Glutamatergic neuron (in vitro differentiated cells): Measurements from ENCODE around the gene DAZAP1. TPM values are rescaled to one million over a fixed set of nuclear protein-coding genes. Genes with fewer than 3 reads are reported as not detected.
A peak's percentile ranks its signal among the peaks of the same experiment; 100 is the strongest.

Experiments
- DNase-seq: peaks from one replicate; pipeline ENCODE4 v3.0.0; 2022
- H3K27ac Mint-ChIP-seq: one replicate; pipeline ENCODE4 v1.8.0; 2020; ENCODE audit warnings: mild to moderate bottlenecking, mixed read lengths, inconsistent platforms; ENCODE audit not compliant: unreplicated experiment
- H3K27me3 Mint-ChIP-seq: one replicate; pipeline ENCODE4 v1.8.0; 2020; ENCODE audit warnings: mild to moderate bottlenecking, moderate library complexity, mixed read lengths, inconsistent platforms; ENCODE audit not compliant: unreplicated experiment
- H3K36me3 Mint-ChIP-seq: one replicate; pipeline ENCODE4 v1.8.0; 2020; ENCODE audit warnings: mild to moderate bottlenecking, mixed read lengths, inconsistent platforms; ENCODE audit not compliant: unreplicated experiment
- H3K4me1 Mint-ChIP-seq: one replicate; pipeline ENCODE4 v1.8.0; 2020; ENCODE audit warnings: mild to moderate bottlenecking, low read depth, mixed read lengths, inconsistent platforms; ENCODE audit not compliant: unreplicated experiment
- H3K4me3 Mint-ChIP-seq: one replicate; pipeline ENCODE4 v1.8.0; 2020; ENCODE audit warnings: mild to moderate bottlenecking, mixed read lengths, inconsistent platforms; ENCODE audit not compliant: unreplicated experiment
- H3K9me3 Mint-ChIP-seq: one replicate; pipeline ENCODE4 v1.8.0; 2020; ENCODE audit warnings: mild to moderate bottlenecking, moderate library complexity, mixed read lengths, inconsistent platforms; ENCODE audit not compliant: unreplicated experiment
- total RNA-seq: library from RNA; stranded (reverse); fragmentation: NEBNext Ultra II Directional; extraction: Animal tissue kit (Norgen Biotek cat#: 25700); gene quantifications from one replicate; pipeline ENCODE4 v1.2.1, GENCODE V29; 2021; ENCODE audit not compliant: unreplicated experiment
- TF ChIP-seq, protein P1 (sequence below): fragments of 200-600 bp; sonication (generic); IDR thresholded peaks from one replicate; pipeline ENCODE4 v1.5.0; 2021; ENCODE audit not compliant: partially characterized antibody, unreplicated experiment

DAZAP1 gene
- total RNA-seq, 1 donor from 2014 or later = 135 TPM

DNA sequence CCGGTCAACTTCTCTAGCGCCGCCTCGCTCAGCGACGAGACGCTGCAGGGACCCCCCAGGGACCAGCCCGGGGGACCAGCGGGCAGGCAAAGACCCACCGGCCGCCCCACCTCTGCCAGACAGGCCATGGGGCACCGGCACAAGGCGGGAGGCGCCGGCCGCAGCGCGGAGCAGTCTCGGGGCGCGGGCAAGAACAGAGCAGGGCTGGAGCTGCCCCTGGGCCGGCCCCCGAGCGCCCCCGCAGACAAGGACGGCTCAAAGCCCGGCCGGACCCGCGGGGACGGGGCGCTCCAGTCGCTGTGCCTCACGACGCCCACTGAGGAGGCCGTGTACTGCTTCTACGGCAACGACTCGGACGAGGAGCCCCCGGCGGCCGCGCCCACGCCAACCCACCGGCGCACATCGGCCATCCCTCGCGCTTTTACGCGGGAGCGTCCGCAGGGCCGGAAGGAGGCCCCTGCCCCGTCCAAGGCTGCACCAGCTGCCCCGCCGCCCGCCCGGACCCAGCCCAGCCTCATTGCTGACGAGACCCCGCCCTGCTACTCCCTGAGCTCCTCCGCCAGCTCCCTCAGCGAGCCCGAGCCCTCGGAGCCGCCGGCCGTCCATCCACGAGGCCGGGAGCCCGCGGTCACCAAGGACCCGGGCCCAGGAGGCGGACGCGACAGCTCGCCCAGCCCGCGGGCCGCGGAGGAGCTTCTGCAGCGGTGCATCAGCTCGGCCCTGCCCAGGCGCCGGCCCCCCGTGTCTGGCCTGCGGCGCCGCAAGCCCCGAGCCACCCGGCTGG lies 60.3 kb downstream of the DAZAP1 start:
- H3K27ac Mint-ChIP-seq = no peak overlapping the region
- DNase-seq = peak; percentile 56
- H3K9me3 Mint-ChIP-seq = peaks cover 16% of the 10 kb centered on the region
- no peaks in the 10 kb centered on the region for H3K4me1 Mint-ChIP-seq
- H3K4me3 Mint-ChIP-seq = no peak overlapping the region
- H3K36me3 Mint-ChIP-seq = no peaks in the 10 kb centered on the region
- TF ChIP-seq, protein P1, sequence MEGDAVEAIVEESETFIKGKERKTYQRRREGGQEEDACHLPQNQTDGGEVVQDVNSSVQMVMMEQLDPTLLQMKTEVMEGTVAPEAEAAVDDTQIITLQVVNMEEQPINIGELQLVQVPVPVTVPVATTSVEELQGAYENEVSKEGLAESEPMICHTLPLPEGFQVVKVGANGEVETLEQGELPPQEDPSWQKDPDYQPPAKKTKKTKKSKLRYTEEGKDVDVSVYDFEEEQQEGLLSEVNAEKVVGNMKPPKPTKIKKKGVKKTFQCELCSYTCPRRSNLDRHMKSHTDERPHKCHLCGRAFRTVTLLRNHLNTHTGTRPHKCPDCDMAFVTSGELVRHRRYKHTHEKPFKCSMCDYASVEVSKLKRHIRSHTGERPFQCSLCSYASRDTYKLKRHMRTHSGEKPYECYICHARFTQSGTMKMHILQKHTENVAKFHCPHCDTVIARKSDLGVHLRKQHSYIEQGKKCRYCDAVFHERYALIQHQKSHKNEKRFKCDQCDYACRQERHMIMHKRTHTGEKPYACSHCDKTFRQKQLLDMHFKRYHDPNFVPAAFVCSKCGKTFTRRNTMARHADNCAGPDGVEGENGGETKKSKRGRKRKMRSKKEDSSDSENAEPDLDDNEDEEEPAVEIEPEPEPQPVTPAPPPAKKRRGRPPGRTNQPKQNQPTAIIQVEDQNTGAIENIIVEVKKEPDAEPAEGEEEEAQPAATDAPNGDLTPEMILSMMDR = no peak
- H3K27me3 Mint-ChIP-seq = peaks cover 21% of the 10 kb centered on the region

DNA sequence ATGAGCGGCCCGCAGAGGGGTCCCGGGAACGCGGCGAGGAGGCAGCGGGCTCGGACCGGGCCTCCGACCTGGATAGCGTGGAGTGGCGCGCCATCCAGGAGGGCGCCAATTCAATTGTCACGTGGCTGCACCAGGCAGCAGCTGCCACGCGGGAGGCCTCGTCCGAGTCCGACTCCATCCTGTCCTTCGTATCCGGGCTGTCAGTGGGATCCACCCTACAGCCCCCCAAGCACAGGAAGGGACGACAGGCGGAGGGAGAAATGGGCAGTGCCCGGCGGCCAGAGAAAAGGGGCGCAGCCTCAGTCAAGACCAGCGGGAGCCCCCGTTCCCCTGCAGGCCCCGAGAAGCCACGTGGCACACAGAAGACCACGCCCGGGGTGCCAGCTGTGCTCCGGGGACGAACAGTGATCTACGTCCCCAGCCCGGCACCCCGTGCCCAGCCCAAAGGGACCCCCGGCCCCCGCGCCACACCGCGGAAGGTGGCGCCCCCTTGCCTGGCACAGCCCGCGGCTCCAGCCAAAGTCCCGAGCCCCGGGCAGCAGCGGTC lies 61.0 kb downstream of the DAZAP1 start:
- TF ChIP-seq, protein P1 = no peak
- Mint-ChIP-seq H3K4me1 (peaks cover 6% of the 10 kb centered on the region), H3K27ac (peak overlapping the region; percentile 55), H3K27me3 (peaks cover 28% of the 10 kb centered on the region), H3K36me3 (no peaks in the 10 kb centered on the region), H3K4me3 (no peak overlapping the region), H3K9me3 (peaks cover 23% of the 10 kb centered on the region)
- DNase-seq = no peak

DNA sequence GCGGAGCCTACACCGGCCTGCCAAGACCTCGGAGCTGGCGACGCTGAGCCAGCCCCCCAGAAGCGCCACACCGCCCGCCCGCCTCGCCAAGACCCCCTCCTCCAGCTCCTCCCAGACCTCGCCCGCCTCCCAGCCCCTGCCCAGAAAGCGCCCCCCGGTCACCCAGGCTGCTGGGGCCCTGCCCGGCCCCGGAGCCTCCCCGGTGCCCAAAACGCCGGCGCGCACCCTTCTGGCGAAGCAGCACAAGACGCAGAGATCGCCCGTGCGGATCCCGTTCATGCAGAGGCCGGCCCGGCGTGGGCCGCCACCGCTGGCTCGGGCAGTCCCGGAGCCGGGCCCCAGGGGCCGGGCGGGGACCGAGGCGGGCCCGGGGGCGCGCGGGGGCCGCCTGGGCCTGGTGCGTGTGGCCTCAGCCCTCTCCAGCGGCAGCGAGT lies 61.5 kb downstream of the DAZAP1 start:
- H3K4me1 Mint-ChIP-seq = peaks cover 7% of the 10 kb centered on the region
- no peak overlapping the region for H3K4me3 Mint-ChIP-seq
- peak; percentile 55 for DNase-seq
- peaks cover 31% of the 10 kb centered on the region for H3K27me3 Mint-ChIP-seq
- H3K9me3 Mint-ChIP-seq = peaks cover 26% of the 10 kb centered on the region
- no peak overlapping the region for H3K27ac Mint-ChIP-seq
- no peaks in the 10 kb centered on the region for H3K36me3 Mint-ChIP-seq
- TF ChIP-seq, protein P1 = no peak

DNA sequence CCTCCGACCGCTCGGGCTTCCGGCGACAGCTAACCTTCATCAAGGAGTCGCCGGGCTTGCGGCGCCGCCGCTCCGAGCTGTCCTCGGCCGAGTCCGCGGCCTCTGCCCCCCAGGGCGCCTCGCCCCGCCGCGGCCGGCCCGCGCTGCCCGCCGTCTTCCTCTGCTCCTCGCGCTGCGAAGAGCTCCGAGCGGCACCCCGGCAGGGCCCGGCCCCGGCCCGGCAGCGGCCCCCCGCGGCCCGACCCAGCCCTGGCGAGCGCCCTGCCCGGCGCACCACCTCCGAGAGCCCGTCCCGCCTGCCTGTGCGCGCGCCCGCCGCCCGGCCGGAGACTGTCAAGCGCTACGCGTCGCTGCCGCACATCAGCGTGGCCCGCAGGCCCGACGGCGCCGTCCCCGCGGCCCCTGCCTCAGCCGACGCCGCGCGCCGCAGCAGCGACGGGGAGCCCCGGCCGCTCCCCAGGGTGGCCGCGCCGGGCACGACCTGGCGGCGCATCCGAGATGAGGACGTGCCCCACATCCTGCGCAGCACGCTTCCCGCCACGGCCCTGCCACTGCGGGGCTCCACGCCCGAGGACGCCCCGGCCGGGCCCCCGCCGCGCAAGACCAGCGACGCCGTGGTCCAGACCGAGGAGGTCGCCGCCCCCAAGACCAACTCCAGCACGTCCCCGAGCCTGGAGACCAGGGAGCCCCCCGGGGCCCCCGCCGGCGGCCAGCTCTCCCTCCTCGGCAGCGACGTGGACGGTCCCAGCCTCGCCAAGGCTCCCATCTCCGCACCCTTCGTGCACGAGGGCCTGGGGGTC lies 62.1 kb downstream of the DAZAP1 start:
- peak; percentile 34 for DNase-seq
- Mint-ChIP-seq H3K36me3 (no peaks in the 10 kb centered on the region), H3K9me3 (peaks cover 29% of the 10 kb centered on the region), H3K4me3 (no peak overlapping the region), H3K27ac (no peak overlapping the region), H3K4me1 (peaks cover 7% of the 10 kb centered on the region), H3K27me3 (peaks cover 31% of the 10 kb centered on the region)
- TF ChIP-seq, protein P1 = no peak

DNA sequence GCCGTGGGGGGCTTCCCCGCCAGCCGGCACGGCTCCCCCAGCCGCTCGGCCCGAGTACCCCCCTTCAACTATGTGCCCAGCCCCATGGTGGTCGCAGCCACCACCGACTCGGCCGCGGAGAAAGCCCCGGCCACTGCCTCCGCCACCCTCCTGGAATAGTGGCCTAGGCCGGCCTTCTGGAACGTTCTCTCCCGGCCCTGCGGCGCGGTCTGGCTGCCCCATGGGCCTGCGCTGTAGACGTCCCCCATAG lies 62.6 kb downstream of the DAZAP1 start:
- Mint-ChIP-seq H3K4me1 (peaks cover 7% of the 10 kb centered on the region), H3K27ac (peak overlapping the region; percentile 52), H3K9me3 (peaks cover 29% of the 10 kb centered on the region), H3K36me3 (no peaks in the 10 kb centered on the region), H3K4me3 (peak overlapping the region; percentile 49), H3K27me3 (peaks cover 31% of the 10 kb centered on the region)
- TF ChIP-seq, protein P1 = no peak
- no peak for DNase-seq
